ENCODE data around the gene RAB37. TPM values are rescaled to one million over a fixed set of nuclear protein-coding genes. Genes with fewer than 3 reads are reported as not detected.

The RAB37 gene
- total and polyA plus RNA-seq, 2 of the 13 experiments (the other 11 are each of a cell fraction or from before 2014, with no cell fraction given) = 0.91 to 3.7 TPM

- peak; percentile 81 for TF ChIP-seq ELF3 (CRISPR knock-in tag; IDR thresholded peaks at IDR 0.05)
- peak; percentile 98; the same call in 1 of the 2 replicates for TF ChIP-seq SRY (CRISPR knock-in tag; IDR thresholded peaks at IDR 0.05)
- no peak for TF ChIP-seq ZZZ3 (CRISPR knock-in tag; IDR thresholded peaks at IDR 0.05; ENCODE audit: borderline replicate concordance)
- TF ChIP-seq FLYWCH1 (CRISPR knock-in tag; IDR thresholded peaks at IDR 0.05) = no peak
- TF ChIP-seq ZBTB38 (CRISPR knock-in tag; IDR thresholded peaks at IDR 0.05) = no peak; the same call in none of the 2 replicates
- no peak for TF ChIP-seq ZNF451 (CRISPR knock-in tag; IDR thresholded peaks at IDR 0.05)
- TF ChIP-seq ZBTB7B (CRISPR knock-in tag; IDR thresholded peaks at IDR 0.05) = peak; percentile 74; the same call in 1 of the 2 replicates
- no peak for TF ChIP-seq ADNP (CRISPR knock-in tag; IDR thresholded peaks at IDR 0.05)
- TF ChIP-seq SMAD1 (CRISPR knock-in tag; IDR thresholded peaks at IDR 0.05; ENCODE audit: borderline replicate concordance, low read depth) = peak; percentile 94; the same call in 1 of the 2 replicates
- TF ChIP-seq ZNF652 (CRISPR knock-in tag; IDR thresholded peaks at IDR 0.05; ENCODE audit: borderline replicate concordance, low read depth) = peak; percentile 79; the same call in 1 of the 2 replicates
- TF ChIP-seq ZNF367 (CRISPR knock-in tag; IDR thresholded peaks at IDR 0.05; ENCODE audit: borderline replicate concordance) = peak; percentile 84; the same call in 1 of the 2 replicates
- peak; percentile 100 for TF ChIP-seq HNF4G (IDR thresholded peaks at IDR 0.05; ENCODE audit: borderline replicate concordance, low read depth, low read length)
- peak; percentile 99 for TF ChIP-seq HNF4G (CRISPR knock-in tag; IDR thresholded peaks at IDR 0.05; ENCODE audit: borderline replicate concordance, low read depth)
- TF ChIP-seq ZNF205 (CRISPR knock-in tag; IDR thresholded peaks at IDR 0.05) = 0 out of 2 replicates have a peak, but pooled peaks have one; percentile 26
- no peak for TF ChIP-seq RFX5 (IDR thresholded peaks at IDR 0.05; ENCODE audit: low read depth, low read length)
- TF ChIP-seq ZNF251 (CRISPR knock-in tag; IDR thresholded peaks at IDR 0.05) = no peak
- TF ChIP-seq SMARCE1 (IDR thresholded peaks at IDR 0.05; ENCODE audit: borderline replicate concordance) = no peak
- TF ChIP-seq, protein P1, sequence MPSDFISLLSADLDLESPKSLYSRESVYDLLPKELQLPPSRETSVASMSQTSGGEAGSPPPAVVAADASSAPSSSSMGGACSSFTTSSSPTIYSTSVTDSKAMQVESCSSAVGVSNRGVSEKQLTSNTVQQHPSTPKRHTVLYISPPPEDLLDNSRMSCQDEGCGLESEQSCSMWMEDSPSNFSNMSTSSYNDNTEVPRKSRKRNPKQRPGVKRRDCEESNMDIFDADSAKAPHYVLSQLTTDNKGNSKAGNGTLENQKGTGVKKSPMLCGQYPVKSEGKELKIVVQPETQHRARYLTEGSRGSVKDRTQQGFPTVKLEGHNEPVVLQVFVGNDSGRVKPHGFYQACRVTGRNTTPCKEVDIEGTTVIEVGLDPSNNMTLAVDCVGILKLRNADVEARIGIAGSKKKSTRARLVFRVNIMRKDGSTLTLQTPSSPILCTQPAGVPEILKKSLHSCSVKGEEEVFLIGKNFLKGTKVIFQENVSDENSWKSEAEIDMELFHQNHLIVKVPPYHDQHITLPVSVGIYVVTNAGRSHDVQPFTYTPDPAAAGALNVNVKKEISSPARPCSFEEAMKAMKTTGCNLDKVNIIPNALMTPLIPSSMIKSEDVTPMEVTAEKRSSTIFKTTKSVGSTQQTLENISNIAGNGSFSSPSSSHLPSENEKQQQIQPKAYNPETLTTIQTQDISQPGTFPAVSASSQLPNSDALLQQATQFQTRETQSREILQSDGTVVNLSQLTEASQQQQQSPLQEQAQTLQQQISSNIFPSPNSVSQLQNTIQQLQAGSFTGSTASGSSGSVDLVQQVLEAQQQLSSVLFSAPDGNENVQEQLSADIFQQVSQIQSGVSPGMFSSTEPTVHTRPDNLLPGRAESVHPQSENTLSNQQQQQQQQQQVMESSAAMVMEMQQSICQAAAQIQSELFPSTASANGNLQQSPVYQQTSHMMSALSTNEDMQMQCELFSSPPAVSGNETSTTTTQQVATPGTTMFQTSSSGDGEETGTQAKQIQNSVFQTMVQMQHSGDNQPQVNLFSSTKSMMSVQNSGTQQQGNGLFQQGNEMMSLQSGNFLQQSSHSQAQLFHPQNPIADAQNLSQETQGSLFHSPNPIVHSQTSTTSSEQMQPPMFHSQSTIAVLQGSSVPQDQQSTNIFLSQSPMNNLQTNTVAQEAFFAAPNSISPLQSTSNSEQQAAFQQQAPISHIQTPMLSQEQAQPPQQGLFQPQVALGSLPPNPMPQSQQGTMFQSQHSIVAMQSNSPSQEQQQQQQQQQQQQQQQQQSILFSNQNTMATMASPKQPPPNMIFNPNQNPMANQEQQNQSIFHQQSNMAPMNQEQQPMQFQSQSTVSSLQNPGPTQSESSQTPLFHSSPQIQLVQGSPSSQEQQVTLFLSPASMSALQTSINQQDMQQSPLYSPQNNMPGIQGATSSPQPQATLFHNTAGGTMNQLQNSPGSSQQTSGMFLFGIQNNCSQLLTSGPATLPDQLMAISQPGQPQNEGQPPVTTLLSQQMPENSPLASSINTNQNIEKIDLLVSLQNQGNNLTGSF (CRISPR knock-in tag; IDR thresholded peaks at IDR 0.05) = peak; percentile 73; the same call in 1 of the 2 replicates
- no peak for TF ChIP-seq RFX1 (IDR thresholded peaks at IDR 0.05)
- peak; percentile 80 for TF ChIP-seq RBFOX2 (IDR thresholded peaks at IDR 0.05; ENCODE audit: low read depth, low read length)
- TF ChIP-seq NR0B2 (CRISPR knock-in tag; IDR thresholded peaks at IDR 0.05) = peak; percentile 87; the same call in 1 of the 2 replicates
- TF ChIP-seq, protein P2, sequence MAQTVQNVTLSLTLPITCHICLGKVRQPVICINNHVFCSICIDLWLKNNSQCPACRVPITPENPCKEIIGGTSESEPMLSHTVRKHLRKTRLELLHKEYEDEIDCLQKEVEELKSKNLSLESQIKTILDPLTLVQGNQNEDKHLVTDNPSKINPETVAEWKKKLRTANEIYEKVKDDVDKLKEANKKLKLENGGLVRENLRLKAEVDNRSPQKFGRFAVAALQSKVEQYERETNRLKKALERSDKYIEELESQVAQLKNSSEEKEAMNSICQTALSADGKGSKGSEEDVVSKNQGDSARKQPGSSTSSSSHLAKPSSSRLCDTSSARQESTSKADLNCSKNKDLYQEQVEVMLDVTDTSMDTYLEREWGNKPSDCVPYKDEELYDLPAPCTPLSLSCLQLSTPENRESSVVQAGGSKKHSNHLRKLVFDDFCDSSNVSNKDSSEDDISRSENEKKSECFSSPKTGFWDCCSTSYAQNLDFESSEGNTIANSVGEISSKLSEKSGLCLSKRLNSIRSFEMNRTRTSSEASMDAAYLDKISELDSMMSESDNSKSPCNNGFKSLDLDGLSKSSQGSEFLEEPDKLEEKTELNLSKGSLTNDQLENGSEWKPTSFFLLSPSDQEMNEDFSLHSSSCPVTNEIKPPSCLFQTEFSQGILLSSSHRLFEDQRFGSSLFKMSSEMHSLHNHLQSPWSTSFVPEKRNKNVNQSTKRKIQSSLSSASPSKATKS (CRISPR knock-in tag; IDR thresholded peaks at IDR 0.05) = no peak
- TF ChIP-seq ZNF441 (CRISPR knock-in tag; IDR thresholded peaks at IDR 0.05; ENCODE audit: borderline replicate concordance) = no peak; the same call in none of the 2 replicates
- TF ChIP-seq ZNF3 (CRISPR knock-in tag; IDR thresholded peaks at IDR 0.05) = peak; percentile 20; the same call in 1 of the 2 replicates
Measured at GRCh38 chr17:74750327-74751069, 13.4 kb downstream of the RAB37 start (continued).

All from HepG2 (cell line).